Stimulated activated CD8-positive, alpha-beta memory T cell treated with anti-CD3 and anti-CD28 coated beads, Interleukin-4, amount 100 ng/mL, for 24 hours (primary cell): ENCODE data around the gene MAGI1.
"Not testable (repeated sequence)": the region's sequence is repeated elsewhere in the genome, so short reads cannot be mapped to it uniquely, and the experiment has no call there.

Experiments used
- DNase-seq: peaks from one replicate; pipeline ENCODE4 v3.0.0-alpha.2; 2020; ENCODE audit warnings: low read depth

MAGI1 gene

GRCh38 chr3:65521032-65521431, 517.7 kb downstream of the MAGI1 start:
- no peak for DNase-seq

- no peak for DNase-seq
These were observed 521.7 kb downstream of the MAGI1 start for GRCh38 chr3:65516998-65517397.

DNA sequence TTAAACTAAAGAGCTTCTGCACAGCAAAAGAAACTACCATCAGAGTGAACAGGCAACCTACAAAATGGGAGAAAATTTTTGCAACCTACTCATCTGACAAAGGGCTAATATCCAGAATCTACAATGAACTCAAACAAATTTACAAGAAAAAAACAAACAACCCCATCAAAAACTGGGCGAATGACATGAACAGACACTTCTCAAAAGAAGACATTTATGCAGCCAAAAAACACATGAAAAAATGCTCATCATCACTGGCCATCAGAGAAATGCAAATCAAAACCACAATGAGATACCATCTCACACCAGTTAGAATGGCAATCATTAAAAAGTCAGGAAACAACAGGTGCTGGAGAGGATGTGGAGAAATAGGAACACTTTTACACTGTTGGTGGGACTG, 524.4 kb downstream of the MAGI1 start:
- DNase-seq = not testable (repeated sequence)

DNA sequence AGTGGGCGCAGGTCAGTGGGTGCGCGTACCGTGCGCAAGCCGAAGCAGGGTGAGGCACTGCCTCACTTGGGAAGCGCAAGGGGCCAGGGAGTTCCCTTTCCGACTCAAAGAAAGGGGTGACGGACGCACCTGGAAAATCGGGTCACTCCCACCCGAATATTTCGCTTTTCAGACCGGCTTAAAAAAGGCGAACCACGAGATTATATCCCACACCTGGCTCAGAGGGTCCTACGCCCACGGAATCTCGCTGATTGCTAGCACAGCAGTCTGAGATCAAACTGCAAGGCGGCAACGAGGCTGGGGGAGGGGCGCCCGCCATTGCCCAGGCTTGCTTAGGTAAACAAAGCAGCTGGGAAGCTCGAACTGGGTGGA, 529.3 kb downstream of the MAGI1 start:
- DNase-seq = not testable (repeated sequence)

- no peak for DNase-seq
These were observed 529.8 kb downstream of the MAGI1 start for GRCh38 chr3:65508750-65509422.

GRCh38 chr3:65507437-65507836, 531.3 kb downstream of the MAGI1 start:
- no peak for DNase-seq

DNA sequence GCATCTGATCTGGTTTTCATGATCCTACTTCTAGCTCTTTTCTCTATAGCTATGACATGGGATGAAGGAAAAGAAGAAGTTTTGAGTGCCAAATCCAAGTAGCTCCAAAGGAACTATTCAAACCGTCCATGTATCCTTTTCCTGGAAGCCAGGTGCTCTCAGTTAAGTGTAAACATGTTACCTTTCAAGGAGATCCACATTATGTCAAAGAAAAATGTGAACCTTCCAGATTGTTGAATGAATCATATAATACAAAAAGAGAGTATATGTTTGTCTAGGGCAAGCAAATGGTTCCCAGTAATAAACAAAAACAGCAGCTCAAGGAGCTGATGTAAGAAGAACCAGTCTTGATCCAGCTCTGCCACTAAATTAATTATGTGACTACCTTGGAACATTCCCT, 534.9 kb downstream of the MAGI1 start:
- DNase-seq = no peak

GRCh38 chr3:65502526-65502925, 536.2 kb downstream of the MAGI1 start:
- no peak for DNase-seq

DNA sequence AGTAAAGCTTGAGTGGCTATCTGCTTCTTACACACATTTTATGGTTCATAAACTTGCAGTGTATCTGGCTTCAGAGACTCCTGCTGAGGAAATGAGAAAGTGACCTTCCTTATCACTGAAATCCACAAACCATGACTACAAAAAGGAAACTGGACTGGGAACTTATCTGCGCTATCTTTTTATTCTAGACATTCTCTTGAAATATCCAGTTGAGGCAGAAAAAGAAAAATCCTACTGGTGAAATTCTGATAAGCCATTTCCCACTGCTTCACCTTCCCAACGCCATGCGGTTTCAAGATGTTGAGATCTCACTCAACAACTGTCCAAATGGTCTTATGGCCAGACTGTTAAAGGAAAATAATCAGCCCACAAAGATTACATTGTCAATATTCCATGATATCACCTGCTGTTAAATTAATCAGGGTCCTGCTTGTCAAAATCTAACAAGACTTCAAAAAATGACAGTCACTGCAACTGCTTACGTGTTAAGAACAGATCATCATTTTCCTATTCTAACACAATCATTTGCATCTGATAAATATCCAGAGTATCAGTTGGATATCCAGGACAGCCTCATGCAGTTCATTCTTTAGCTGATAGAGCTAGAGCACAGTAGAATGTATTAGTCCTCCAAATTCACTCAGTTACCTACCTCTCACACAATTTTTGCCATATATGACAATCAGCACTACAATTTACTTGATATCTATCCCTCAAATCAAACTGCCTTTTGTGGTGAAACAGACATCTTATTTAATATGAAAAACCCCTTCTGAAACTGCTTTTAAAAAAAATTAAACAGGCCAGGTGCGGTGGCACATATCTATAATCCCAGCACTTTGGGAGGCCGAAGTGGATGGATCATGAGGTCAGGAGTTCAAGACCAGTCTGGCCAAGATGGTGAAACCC, 538.1 kb downstream of the MAGI1 start:
- no peak for DNase-seq

- DNase-seq = no peak
These were observed 540.9 kb downstream of the MAGI1 start for GRCh38 chr3:65497846-65498245.

- no peak for DNase-seq
These were observed 541.5 kb downstream of the MAGI1 start for GRCh38 chr3:65497236-65497635.

DNA sequence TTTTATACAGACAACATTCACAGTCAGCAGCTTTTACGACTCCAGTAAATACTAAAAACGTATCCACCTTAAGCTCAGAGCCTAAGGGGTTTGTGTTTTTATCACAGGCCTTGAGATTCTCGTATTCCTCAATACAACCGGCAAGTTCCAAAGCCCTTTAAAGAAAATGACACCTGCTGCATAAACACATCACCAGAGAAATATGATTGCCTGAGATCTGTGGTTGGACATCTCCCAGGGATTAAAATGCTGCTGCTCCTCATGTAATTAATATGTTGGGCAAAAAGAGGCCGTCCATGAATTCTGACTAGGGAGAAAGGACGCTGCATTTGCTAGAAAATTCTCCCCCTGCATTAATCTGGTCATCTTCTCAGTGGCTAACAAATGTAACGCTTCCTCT, 544.8 kb downstream of the MAGI1 start:
- DNase-seq = no peak

- DNase-seq = no peak
These were observed 545.3 kb downstream of the MAGI1 start for GRCh38 chr3:65493371-65493882.

DNA sequence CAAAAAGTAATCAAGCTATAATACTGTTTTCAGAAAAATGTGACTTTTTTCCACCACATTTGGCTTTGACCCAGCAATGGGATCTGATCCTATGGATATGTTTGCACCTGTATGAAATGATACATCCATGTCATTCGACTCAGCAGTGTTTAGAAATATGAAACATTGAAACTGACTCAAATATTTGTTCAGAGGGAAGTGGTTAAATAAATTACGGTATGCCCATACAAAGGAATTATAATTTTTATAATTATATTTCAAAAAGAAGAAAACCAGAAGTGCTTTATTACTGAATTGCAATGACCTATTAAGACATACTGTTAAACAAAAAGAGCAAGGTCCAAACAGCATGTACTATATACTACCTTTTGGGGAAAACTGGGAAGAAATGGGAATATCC, 546.5 kb downstream of the MAGI1 start:
- DNase-seq = no peak

DNA sequence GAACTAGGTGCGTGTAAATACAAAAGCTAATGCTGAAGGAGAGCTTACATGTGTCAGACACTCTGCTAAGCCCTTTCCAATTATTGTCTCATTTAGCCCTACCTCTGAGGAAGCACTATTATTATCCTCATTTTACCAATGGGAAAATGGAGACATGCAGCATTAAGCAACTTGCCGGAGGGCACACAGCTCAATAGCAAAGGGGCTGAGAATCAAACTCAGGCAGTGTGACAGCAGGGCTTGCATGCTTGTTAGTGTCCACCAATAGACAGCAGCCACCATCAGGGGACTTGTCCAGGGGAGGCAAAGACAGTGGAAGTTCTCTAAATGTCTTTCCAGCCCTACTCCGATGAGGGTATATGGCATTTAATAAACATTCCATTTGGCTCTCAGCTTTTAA, 548.6 kb downstream of the MAGI1 start:
- no peak for DNase-seq

- DNase-seq = no peak
These were observed 549.5 kb downstream of the MAGI1 start for GRCh38 chr3:65489253-65489652.

DNA sequence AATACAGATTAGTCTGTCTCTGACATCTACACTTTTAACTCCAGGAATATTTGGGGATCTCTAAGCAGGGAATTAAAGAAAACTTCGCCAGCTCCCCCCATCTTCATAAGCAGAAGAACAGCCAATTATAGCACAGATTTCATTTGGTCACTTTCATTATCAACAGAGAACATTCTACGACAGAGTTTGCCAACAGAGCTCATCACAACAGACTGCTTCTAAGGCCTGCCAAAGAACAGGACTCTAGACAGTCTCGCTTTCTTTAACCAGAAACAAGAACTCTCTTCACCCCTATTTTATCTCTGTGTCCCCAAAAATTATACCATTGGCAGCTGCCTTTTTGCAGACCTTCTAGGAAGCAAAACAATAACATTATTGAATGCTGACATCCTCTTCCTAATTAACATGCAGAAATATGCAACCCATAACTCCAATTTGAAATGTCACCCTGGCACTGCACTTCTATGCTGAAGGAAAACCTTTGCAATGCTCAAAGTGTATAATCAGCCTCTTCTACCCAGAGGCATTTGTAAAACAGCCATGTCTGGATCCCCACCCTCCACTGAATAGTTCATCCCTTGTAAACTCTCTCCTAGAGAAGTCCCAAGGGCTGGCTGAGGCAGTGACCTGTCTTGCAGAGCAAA, 552.8 kb downstream of the MAGI1 start:
- no peak for DNase-seq

DNA sequence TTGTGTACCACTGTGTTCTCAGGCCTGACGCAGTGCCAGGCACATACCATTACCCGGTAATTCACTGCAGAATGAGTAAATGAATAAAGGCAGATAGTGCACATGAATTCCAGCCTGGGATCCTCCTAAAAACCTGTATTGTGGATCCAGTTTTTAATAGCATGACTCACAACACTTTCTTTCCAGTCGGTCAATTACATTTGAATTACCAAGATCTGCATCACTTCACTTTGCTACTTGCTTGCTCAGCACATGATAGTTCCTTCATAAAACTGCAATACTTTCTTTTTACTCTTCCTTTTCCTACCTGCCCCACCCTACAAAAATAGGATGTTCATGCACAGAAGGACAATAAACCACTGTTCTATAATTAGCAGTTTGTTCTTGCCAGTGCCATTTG, 553.8 kb downstream of the MAGI1 start:
- no peak for DNase-seq

- no peak for DNase-seq
These were observed 555.2 kb downstream of the MAGI1 start for GRCh38 chr3:65483480-65483879.

DNA sequence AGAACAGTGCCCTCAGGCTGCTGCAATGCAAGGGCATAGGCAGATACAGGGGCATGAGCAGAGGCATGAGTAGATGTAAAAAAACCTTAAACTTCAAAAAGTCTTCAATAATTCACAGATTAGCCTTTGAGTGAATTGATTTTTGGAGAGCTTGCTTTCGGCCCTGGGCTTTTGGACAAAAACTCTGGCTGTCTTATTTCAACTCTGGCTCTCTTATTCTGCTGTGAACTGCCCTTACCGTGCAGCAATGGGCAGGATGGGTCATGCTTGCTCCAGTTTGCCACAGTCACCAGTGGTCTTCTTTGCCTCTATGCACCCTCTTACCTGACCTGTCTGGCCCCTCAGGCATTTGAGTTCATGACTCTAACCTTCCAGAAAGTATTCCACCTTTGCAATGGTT, 555.7 kb downstream of the MAGI1 start:
- no peak for DNase-seq

- DNase-seq = no peak
These were observed 557.6 kb downstream of the MAGI1 start for GRCh38 chr3:65481085-65481484.

GRCh38 chr3:65479990-65480389, 558.7 kb downstream of the MAGI1 start:
- no peak for DNase-seq
